VCaP (cell line): ENCODE results near the gene AQP10.
"Not testable (repeated sequence)": the region's sequence is repeated elsewhere in the genome, so short reads cannot be mapped to it uniquely, and the experiment has no call there.

Experiments used
- H3K27ac ChIP-seq: fragments of 450-650 bp; 2 replicates; pipeline ENCODE4 v1.5.1; 2017
- TF ChIP-seq, protein P1 (sequence below): fragments of 450-650 bp; conservative IDR thresholded peaks from 2 replicates; pipeline ENCODE4 v1.5.1; 2017; ENCODE audit warnings: mild to moderate bottlenecking, moderate library complexity

Gene AQP10

GRCh38 chr1:154352245-154352580 lies 31.3 kb downstream of the AQP10 start:
- TF ChIP-seq, protein P1, sequence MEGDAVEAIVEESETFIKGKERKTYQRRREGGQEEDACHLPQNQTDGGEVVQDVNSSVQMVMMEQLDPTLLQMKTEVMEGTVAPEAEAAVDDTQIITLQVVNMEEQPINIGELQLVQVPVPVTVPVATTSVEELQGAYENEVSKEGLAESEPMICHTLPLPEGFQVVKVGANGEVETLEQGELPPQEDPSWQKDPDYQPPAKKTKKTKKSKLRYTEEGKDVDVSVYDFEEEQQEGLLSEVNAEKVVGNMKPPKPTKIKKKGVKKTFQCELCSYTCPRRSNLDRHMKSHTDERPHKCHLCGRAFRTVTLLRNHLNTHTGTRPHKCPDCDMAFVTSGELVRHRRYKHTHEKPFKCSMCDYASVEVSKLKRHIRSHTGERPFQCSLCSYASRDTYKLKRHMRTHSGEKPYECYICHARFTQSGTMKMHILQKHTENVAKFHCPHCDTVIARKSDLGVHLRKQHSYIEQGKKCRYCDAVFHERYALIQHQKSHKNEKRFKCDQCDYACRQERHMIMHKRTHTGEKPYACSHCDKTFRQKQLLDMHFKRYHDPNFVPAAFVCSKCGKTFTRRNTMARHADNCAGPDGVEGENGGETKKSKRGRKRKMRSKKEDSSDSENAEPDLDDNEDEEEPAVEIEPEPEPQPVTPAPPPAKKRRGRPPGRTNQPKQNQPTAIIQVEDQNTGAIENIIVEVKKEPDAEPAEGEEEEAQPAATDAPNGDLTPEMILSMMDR: no peak
- peak overlapping the region; percentile 73 for H3K27ac ChIP-seq

DNA sequence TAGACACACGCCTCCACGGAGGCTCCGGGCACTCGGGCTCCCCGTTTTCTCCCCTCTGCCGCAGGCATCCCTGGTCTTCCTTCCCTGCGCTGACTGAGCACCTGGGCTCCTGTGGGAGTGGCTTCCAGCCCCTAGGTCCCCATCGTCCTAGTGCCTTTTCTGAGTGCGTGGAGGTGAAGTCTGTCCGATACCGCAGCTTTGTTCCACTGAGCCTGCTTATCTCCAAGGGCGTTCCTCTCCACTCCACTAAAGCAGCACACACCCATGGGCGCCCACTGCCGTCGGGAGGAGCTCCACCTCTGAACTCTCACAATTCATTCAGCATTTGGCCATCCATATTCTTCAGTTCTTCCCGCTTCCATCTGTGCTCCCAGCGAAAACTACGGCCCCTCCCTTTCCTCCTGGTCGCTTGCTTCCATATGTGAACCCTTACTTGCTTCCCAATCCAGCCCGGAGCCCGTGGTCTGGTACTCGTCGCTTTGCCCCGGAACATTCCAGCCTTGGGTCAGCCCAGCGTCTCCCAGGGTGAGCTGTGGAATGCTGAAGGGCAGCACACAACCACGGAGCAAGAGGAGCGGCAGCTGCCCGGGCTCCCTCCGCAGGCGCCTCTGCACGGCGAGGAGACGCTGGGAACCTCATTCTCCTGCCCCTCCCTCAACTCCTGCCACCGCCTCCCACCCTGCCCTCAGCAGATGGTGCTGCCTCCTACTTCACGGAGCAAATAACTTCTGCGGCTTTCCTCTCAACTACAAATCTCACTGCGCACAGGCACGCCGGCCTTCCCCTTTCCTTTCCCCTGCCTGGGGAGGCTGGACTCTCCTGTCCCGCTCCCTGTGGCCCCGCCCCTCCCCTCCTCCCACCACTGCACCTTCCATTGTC lies 31.9 kb downstream of the AQP10 start:
- peak overlapping the region; percentile 73 for H3K27ac ChIP-seq
- TF ChIP-seq, protein P1: peak; percentile 10; the same call in 1 of the 2 replicates

- H3K27ac ChIP-seq: peak overlapping the region; percentile 73
- TF ChIP-seq, protein P1: no peak; the same call in 1 of the 2 replicates
These were observed 32.6 kb downstream of the AQP10 start for GRCh38 chr1:154353460-154353904.

DNA sequence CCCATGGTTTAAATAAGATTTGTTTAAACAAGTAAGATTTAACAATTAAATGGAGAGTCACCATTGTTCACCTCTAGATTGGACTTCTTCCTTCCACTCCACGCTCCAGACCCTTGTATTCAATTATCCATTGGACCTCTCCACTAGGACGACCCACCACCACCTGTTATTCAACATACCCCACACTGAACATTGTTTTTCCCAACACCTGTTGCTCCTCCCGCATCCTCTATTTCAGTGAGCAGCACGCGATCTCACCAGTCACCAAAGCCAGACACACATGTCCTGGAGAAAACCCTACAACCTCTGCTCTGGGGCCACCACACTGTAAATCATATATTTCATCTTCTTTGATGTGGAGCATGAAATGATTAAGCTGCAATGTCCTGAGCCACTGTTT lies 33.1 kb downstream of the AQP10 start:
- TF ChIP-seq, protein P1: no peak
- H3K27ac ChIP-seq: no peak overlapping the region

DNA sequence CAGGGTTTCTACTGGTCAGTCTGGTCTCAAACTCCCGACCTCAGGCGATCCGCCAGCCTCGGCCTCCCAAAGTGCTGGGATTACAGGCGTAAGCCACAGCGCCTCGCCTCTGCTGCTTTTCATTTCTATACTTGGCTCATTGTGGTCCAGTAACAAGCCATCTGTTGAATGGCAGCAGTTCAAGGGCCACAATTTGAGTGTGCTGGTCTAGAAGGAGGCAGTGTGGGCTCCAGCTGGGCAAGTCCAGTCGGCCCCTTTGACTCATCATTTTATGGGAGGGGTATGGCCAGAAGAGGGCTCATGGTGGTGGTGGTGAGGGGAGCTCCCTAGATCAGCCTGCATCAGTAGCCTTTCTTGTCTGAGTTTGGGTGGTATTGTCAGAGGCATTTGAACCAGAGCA lies 37.6 kb downstream of the AQP10 start:
- H3K27ac ChIP-seq: no peak overlapping the region
- TF ChIP-seq, protein P1: no peak

GRCh38 chr1:154360288-154360687 lies 39.4 kb downstream of the AQP10 start:
- TF ChIP-seq, protein P1: no peak
- no peak overlapping the region for H3K27ac ChIP-seq

- not testable (repeated sequence) for H3K27ac ChIP-seq
These were observed 40.0 kb downstream of the AQP10 start for GRCh38 chr1:154360881-154361280.

- TF ChIP-seq, protein P1: no peak
- H3K27ac ChIP-seq: no peak overlapping the region
These were observed 40.5 kb downstream of the AQP10 start for GRCh38 chr1:154361357-154361756.
